ENCODE measurements around the gene GBA2.

Gene GBA2

DNA sequence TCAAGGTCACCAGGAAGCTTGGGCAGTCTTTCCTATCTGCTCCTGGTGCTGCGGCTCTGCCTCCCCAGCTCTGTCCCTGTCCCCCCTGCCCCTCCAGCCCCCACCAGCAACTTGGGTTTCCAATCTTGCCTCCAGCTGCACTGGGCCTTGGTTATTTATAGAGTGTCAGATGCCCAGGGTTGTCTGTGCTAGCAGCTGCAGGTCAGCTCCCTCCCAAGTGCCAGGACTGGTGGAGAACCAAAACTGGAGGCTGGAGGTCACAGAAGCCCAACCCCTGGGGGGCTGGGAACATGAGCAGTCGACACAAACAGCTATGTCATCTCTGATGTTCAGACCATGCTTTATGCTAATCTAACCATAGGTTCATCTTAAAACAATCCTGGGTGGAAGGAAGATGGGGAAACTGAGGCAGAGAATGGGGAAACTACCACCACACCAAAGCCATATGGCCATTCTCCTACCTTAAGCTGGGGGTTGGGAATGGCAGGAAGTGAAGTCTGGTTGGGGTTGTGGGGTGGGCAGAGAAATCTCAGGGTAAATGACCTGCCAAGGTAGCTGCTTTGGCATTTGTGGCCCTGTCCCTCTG, 61.0 kb downstream of the GBA2 start:
- no peak overlapping the region for H3K4me3 ChIP-seq (ENCODE audit: low read depth in 1 of 2, low read length in 1 of 2)
- H3K27me3 ChIP-seq, result peaks cover 27% of the 10 kb centered on the region
- TF ChIP-seq CTCF (IDR thresholded peaks at IDR 0.05), result no peak
- H3K36me3 ChIP-seq, result no peaks in the 10 kb centered on the region
- H3K27ac ChIP-seq, result no peak overlapping the region
- H3K9me3 ChIP-seq, result no peaks in the 10 kb centered on the region
- peaks cover 10 to 16% of the 10 kb centered on the region in 2 experiments for H3K4me1 ChIP-seq (ENCODE audit: control insufficient read depth in 1 of 2, insufficient read depth in 1 of 2, low read depth in 1 of 2, low read length in 1 of 2)

GRCh38 chr9:35687306-35687705, 61.7 kb downstream of the GBA2 start:
- no peak for TF ChIP-seq CTCF (IDR thresholded peaks at IDR 0.05)
- Histone ChIP-seq H3K27me3 (peaks cover 27% of the 10 kb centered on the region), H3K36me3 (no peaks in the 10 kb centered on the region), H3K9me3 (no peaks in the 10 kb centered on the region), H3K27ac (no peak overlapping the region), H3K4me3 (ENCODE audit: low read depth in 1 of 2, low read length in 1 of 2) (no peak overlapping the region), H3K4me1 (ENCODE audit: control insufficient read depth in 1 of 2, insufficient read depth in 1 of 2, low read depth in 1 of 2, low read length in 1 of 2) (peaks cover 10 to 16% of the 10 kb centered on the region in 2 experiments)
